Type B pancreatic cell (in vitro differentiated cells): ENCODE measurements around the gene CD99. TPM values are rescaled to one million over a fixed set of nuclear protein-coding genes. Genes with fewer than 3 reads are reported as not detected.

Experiments used
- DNase-seq: peaks from one replicate; pipeline ENCODE4 v3.0.0; 2021; ENCODE audit warnings: mixed read lengths; ENCODE audit not compliant: unreplicated experiment; ENCODE audit errors: extremely low spot score
- H3K27ac Mint-ChIP-seq: 2 replicates; pipeline ENCODE4 v1.8.0; 2021; ENCODE audit warnings: mild to moderate bottlenecking, mixed read lengths
- H3K27me3 Mint-ChIP-seq: 2 replicates; pipeline ENCODE4 v1.8.0; 2021; ENCODE audit warnings: mixed read lengths
- H3K36me3 Mint-ChIP-seq: 2 replicates; pipeline ENCODE4 v1.8.0; 2021; ENCODE audit warnings: mixed read lengths
- H3K4me1 Mint-ChIP-seq: one replicate; pipeline ENCODE4 v1.8.0; 2021; ENCODE audit warnings: mixed read lengths; ENCODE audit not compliant: unreplicated experiment
- H3K4me3 Mint-ChIP-seq: 2 replicates; pipeline ENCODE4 v1.8.0; 2021; ENCODE audit warnings: mild to moderate bottlenecking, mixed read lengths
- H3K9me3 Mint-ChIP-seq: 2 replicates; pipeline ENCODE4 v1.8.0; 2021; ENCODE audit warnings: mixed read lengths
- CTCF ChIP-seq: fragments of 200-600 bp; sonication (generic); conservative IDR thresholded peaks from 2 replicates; pipeline ENCODE4 v1.5.0; 2021; ENCODE audit warnings: antibody characterized with exemption, mild to moderate bottlenecking
- total RNA-seq: library from RNA; stranded (reverse); gene quantifications from 2 replicates; pipeline ENCODE4 v1.2.1, GENCODE V29; 2021; ENCODE audit warnings: low replicate concordance

The CD99 gene
- total RNA-seq, 1 donor from 2014 or later: 292 TPM

DNA sequence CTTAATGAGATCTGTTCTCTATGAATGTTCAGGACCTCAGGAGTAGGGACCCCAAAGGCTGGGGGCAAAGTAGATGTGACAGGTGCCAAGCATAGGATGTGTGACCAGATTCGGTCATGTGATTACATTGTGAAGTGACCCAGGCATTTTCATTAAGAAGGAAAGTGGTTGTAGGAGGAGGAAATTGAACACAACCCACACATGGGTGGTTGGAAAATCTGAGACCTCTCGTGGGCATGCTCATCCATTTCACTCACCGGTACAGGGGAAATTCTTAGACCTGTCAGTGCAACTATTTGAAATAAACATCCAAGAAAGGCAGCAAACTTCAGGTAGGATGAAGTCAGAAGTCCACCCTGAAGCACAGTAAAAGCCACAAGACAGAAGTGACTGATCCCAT lies 43.5 kb upstream of the CD99 start:
- Mint-ChIP-seq H3K27me3 (no peaks in the 10 kb centered on the region), H3K4me1 (no peaks in the 10 kb centered on the region), H3K36me3 (peaks cover 15% of the 10 kb centered on the region), H3K4me3 (no peak overlapping the region), H3K27ac (no peak overlapping the region), H3K9me3 (no peaks in the 10 kb centered on the region)
- no peak for TF ChIP-seq CTCF
- DNase-seq: no peak

DNA sequence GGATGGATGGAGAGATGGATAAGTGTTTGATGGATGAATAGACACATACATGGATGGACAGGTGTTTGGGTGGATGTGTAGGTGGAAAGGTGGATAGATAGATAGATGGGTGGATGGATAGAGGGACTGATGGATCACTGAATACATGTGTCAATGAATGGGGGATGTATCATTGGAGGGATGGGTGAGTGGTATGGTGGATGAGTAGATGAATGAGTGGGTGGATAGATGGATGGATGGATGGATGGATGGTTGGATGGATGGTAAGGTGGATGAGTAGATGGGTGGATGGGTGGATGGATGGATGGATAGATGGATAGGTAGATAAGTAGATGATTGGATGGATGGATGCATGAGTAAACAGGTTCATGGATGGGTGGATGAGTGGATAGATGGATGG lies 41.1 kb upstream of the CD99 start:
- Mint-ChIP-seq H3K27me3 (no peaks in the 10 kb centered on the region), H3K27ac (no peak overlapping the region), H3K9me3 (no peaks in the 10 kb centered on the region), H3K4me3 (no peak overlapping the region), H3K36me3 (peaks cover 15% of the 10 kb centered on the region), H3K4me1 (peaks cover 3% of the 10 kb centered on the region)
- DNase-seq: no peak
- no peak for TF ChIP-seq CTCF

GRCh38 chrX:2650865-2651264 lies 40.2 kb upstream of the CD99 start:
- H3K27me3 Mint-ChIP-seq: no peaks in the 10 kb centered on the region
- DNase-seq: no peak
- H3K4me1 Mint-ChIP-seq: peaks cover 8% of the 10 kb centered on the region
- H3K27ac Mint-ChIP-seq: no peak overlapping the region
- peaks cover 15% of the 10 kb centered on the region for H3K36me3 Mint-ChIP-seq
- H3K9me3 Mint-ChIP-seq: no peaks in the 10 kb centered on the region
- H3K4me3 Mint-ChIP-seq: no peak overlapping the region
- TF ChIP-seq CTCF: no peak

DNA sequence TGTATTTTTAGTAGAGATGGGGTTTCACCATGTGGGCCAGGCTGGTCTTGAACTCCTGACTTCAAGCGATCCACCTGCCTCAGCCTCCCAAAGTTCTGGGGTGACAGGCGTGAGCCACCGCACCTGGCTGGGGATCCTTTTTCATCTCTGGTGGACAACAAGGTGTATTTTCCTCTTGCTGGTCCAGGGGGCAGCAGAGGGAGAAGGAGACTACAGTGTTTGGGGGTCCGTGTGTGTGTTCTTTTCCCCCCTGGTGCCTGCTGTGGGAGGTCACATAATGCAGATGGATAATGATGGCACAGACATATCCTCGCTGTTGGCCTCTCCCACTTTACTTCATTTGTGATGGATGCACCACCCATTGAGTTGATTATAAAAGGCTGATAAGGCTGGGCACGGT lies 39.0 kb upstream of the CD99 start:
- no peak for DNase-seq
- no peaks in the 10 kb centered on the region for H3K27me3 Mint-ChIP-seq
- TF ChIP-seq CTCF: peak; percentile 46

DNA sequence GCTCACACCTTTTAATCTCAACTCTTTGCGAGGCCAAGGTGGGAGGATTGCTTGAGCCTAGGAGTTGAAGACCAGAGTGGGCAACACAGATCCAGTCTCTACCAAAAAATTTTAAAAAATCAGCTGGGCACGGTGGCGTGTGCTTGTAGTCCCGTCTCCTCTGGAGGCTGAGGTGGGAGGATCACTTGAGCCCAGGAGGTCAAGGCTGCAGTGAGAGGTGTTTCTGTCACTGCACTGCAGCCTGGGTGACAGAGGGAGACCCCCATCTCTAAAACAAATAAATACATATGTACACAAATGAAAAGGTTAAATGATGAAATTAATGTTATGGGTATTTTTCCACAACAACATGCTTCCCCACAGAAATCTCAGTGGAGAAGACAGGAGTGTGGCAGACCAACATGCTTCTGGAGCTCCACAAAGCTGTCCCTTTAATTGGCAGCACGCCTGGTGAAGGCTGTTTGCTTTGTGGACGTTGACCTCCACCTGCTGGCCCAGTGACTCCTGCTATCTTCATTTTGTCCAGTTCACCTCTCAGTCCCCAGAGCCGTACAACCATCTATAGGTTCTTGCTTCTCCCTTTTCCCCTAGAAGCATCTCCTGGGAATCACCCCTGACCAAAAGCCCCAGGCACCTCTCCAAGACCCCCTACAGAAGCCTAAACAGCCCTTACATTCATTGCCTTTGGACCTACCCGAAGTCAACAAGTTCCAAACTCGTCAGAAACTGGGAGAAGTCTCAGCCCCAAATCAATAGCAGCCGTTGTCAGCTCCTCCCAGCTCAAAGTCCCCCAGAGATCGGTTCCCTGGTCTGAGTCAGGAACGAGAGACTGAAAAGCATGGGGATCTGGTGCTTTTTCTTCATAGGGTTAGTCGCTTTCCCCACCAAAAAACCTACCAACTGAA lies 36.4 kb upstream of the CD99 start:
- Mint-ChIP-seq H3K27ac (peak overlapping the region; percentile 85), H3K4me3 (peak overlapping the region; percentile 56), H3K36me3 (peaks cover 8% of the 10 kb centered on the region), H3K27me3 (no peaks in the 10 kb centered on the region), H3K9me3 (no peaks in the 10 kb centered on the region), H3K4me1 (peaks cover 12% of the 10 kb centered on the region)
- DNase-seq: no peak
- no peak for TF ChIP-seq CTCF

More for the DNA sequence above, 39.0 kb upstream of the CD99 start:
- no peak overlapping the region for H3K4me3 Mint-ChIP-seq
- H3K9me3 Mint-ChIP-seq: no peaks in the 10 kb centered on the region
- H3K4me1 Mint-ChIP-seq: peaks cover 12% of the 10 kb centered on the region
- no peak overlapping the region for H3K27ac Mint-ChIP-seq
- H3K36me3 Mint-ChIP-seq: peaks cover 10% of the 10 kb centered on the region
